HPDE6-E6E7 (cell line): ENCODE data around the gene NOX3.

Experiments
- DNase-seq: peaks from one replicate; pipeline ENCODE4 v3.0.0; 2011; ENCODE audit warnings: missing footprints; ENCODE audit errors: extremely low spot score

Gene NOX3

GRCh38 chr6:155399745-155400653 is 55.6 kb downstream of the NOX3 start:
- DNase-seq = no peak

- no peak for DNase-seq
Measured at GRCh38 chr6:155399062-155399744, 56.4 kb downstream of the NOX3 start.

- DNase-seq = no peak
Measured at GRCh38 chr6:155398701-155399061, 57.0 kb downstream of the NOX3 start.

GRCh38 chr6:155398221-155398620 is 57.4 kb downstream of the NOX3 start:
- DNase-seq = no peak

- DNase-seq = no peak
Measured at GRCh38 chr6:155397172-155397705, 58.4 kb downstream of the NOX3 start.

GRCh38 chr6:155396605-155397004 is 59.0 kb downstream of the NOX3 start:
- no peak for DNase-seq

GRCh38 chr6:155395339-155395738 is 60.3 kb downstream of the NOX3 start:
- no peak for DNase-seq

- no peak for DNase-seq
Measured at GRCh38 chr6:155389130-155389529, 66.5 kb downstream of the NOX3 start.

- no peak for DNase-seq
Measured at GRCh38 chr6:155388591-155388990, 67.0 kb downstream of the NOX3 start.

- DNase-seq = no peak
Measured at GRCh38 chr6:155387481-155387880, 68.2 kb downstream of the NOX3 start.

- DNase-seq = no peak
Measured at GRCh38 chr6:155384321-155384952, 71.2 kb downstream of the NOX3 start.

GRCh38 chr6:155383913-155384312 is 71.7 kb downstream of the NOX3 start:
- no peak for DNase-seq

GRCh38 chr6:155382338-155382685 is 73.3 kb downstream of the NOX3 start:
- no peak for DNase-seq

- no peak for DNase-seq
Measured at GRCh38 chr6:155381673-155382337, 73.8 kb downstream of the NOX3 start.

- DNase-seq = no peak
Measured at GRCh38 chr6:155380666-155381332, 74.8 kb downstream of the NOX3 start.

- DNase-seq = no peak
Measured at GRCh38 chr6:155378724-155379123, 76.9 kb downstream of the NOX3 start.

- DNase-seq = no peak
Measured at GRCh38 chr6:155378276-155378675, 77.4 kb downstream of the NOX3 start.

GRCh38 chr6:155377061-155377460 is 78.6 kb downstream of the NOX3 start:
- DNase-seq = no peak

- DNase-seq = no peak
Measured at GRCh38 chr6:155375801-155376200, 79.8 kb downstream of the NOX3 start.

GRCh38 chr6:155374681-155375080 is 81.0 kb downstream of the NOX3 start:
- no peak for DNase-seq

- no peak for DNase-seq
Measured at GRCh38 chr6:155373276-155373675, 82.4 kb downstream of the NOX3 start.
